ENCODE measurements around the gene BNIP5.
"Not testable (repeated sequence)": the region's sequence is repeated elsewhere in the genome, so short reads cannot be mapped to it uniquely, and the experiment has no call there.

The BNIP5 gene

DNA sequence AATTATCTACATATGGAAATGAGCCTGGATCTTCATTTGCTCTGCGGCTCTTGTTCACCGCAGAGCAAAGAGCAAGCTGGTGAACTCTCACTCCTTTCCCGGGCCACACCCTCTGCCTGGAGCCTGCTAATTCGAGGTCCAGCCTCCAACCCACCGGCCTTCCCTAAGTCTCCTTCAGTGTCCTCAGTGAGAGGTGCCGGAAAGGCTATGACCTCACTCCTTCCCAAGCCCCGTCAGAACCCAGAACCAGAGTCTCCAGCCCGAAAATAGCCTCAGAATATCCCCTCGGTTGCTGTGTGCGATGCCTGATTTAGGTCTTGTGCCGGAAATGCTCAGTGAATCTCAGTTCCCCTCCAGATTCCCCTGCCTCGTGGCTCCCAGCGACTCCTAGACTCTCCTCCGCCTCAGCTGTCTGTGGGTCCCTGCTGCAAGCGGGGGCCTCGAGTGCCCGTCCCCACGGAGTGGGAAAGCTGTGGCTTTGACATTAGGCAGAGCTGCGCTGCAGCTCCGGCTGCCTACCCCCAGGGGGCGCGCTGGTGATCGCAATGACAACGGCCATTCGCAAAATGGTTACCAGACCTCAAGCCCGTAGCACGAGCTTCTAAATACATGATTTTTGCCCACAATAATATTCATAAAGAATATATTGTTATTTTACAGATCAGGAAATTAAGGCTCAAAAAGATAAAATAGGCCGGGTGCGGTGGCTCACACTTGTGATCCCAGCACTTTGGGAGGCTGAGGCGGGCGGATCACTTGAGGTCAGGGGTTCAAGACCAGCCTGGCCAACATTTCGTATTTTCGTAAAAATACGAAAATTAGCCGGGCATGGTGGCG lies 4.1 kb upstream of the BNIP5 start:
- no peak for DNase-seq

DNA sequence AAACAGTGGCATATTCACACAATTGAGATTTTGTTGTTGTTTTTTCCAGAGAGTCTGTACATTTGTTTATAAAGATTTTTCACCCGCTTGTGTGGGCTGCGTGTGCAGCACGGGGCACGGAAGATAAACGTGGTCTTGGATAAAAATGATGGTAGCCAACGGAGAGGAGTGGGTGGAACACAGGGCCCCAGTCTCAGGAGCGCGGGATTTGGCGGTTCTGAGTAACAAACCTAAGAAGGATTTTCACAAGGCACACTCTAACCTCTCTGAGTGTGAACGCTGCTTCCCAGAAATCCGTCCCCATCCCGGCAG lies 3.6 kb upstream of the BNIP5 start:
- DNase-seq: no peak

DNA sequence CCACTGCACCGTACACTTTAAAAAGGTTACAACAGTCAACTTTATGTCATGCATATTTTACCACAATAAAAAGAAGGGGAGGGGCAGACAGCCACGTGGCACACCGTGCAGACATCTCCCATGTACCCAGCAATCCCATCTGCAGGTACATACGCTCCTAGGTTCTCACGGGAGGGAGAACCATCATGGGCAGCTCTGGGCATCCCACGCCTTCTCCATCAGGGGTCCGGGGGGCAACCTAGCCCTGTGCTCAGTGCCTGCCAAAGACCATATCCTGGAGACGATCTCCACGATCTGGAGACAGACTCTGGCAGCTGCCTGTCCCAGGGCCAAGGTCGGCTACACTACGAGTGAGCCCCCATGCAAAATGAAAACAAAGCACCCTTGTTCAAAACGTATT lies 2.5 kb upstream of the BNIP5 start:
- DNase-seq: no peak

DNA sequence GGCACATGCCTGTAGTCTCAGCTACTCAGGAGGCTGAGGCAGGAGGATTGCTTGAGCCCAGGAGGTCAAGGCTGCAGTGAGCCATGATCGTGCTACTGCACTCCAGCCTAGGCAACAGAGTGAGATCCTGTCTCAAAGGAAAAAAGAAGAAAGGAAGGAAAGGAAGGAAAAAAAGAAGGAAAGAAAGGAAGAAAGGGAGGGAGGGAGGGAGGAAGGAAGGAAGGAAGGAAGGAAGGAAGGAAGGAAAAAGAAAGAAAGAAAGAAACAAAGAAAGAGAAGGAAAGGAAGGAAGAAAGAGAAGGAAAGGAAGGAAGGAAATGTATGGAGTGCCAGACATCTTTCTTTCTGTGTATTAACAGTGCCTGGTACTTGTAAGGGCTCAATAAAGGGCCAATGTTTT lies 1.5 kb upstream of the BNIP5 start:
- DNase-seq: not testable (repeated sequence)

DNA sequence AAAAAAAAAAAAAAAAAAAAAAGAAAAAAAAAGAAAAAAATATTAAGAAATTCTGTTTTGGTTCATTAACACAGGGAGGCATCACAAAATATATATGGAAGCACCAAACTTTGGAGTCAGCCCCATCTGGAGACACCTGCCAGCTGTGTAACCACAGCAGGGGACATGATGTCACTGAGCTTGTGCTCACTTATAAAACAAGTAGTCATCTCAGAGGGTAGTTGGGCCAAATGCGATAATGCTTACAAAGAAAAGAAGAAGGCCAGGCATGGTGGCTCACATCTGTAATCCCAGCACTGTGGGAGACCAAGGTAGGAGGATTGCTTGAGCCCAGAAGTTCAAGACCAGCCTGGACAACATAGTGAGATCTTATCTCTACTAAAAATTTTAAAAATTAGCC lies 1.1 kb upstream of the BNIP5 start:
- DNase-seq: no peak

DNA sequence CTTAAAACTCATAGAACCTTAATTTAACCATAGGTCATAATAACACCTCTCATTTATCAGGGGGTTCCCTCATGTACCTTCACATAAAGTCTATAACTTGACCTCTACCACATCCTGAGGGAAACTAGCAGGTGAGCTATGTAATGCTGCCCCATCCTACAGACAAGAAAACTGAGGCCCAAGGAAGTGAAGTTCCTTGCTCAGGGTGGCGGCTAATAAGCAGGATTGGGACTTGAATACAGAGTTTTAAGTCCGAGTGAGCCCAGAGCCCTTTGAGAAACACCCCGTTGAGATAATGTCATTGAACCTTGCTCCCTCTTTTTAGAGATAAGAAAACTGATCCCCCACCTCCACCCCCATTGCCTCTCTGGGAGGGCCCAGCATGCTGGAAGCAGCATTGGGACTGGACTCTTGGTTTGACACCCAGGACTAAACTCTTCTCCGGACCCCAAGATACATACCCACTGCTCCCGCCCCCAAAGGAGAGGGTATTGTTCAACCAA lies 429 bp downstream of the BNIP5 start:
- no peak for DNase-seq

DNA sequence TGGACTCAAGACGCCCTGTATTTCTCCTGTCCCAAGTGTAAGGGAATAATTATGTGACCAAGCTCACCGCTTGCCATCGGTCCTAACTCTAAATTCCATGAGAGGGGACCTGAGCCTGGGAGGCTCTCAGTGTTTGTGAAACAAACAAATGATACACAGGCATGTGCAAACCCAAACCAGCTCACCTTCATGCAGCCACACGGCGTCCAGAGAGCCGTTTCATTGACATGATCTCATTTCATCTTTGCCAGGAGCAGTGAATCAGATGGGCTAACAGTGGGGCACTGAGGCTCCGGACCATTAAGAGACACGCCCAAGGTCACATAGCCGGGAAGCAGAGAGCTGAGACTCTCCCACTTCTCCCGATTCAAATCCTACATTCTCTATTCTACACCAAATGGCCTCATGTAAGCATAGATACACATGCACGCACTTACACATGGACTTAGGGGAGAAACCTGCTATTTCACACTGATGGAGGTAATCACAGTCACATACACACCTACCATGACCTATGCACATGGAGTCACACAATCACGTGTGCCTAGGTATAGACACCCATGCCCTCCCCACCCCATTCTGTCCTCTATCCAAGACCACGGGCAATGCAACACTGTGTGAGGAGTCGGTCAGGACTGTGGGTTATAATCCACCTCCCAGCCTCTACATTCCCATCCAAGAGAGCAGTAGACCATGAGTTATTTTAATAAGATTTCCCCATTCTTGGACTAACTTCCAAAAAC lies 1.1 kb downstream of the BNIP5 start:
- DNase-seq: no peak

DNA sequence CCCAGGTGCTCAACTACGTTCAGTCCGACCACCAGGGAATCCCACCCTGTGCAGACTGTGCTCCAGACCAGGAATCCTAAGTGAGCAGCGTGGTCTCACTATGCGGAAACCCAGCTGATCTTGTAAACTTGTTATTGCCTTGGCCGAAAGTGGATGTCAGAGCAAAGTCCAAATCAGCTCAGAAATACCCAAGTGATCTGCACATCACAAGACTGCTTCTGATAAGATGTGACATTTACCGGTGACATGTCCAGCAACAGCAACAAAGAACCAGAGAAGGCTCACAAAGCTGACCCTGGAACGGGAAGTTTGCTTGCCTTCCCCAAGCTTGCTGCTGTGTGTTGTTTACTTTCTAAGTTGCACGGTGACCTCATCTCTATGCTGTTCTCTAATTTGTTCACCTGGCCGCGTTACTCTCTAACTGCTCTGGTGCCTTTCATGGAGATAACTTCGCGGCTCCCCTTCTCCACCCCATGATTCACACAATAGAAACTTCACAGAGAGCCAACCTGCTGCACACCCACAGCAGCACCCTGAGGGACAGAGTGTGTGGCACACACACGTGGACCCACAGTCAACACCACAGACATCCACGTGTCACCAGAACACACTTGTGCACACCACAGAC lies 1.7 kb downstream of the BNIP5 start:
- no peak for DNase-seq

DNA sequence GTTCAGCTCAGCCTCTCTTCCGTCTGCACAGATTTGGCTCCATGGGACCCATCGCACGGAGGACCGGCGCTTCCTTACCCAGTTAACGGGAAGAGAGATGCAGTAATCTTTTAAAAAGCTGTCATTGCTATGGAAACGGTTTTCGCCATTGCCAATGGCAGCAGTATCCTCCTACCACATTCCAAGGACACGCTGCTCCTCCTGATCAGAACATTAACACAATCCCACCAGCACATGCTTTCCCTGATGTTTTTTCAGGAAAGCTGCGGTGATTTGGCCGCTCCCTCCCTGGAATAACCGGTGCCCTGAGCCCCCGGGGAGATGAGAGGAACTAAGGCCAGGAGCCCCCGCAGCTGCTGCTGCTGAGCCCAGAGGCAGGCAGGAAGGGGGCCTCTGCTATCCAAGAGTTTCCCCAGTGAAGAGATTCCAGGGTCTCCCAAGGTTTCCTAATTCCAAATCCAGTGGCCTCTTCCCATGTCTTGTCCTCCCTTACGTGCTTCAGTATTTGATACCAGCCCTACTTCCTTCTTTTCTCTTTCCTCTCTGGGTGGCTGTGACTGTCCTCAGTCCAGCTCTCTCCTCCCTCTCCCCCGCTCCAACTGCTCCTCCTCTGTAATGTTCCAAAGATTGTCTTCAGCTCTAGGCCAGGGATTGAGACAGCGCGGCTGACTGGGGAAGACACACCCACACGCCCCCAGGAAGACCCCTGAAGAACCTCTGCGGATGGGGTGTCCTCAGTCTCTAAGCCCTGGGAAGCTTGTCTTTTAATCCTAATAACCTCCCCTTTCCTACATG lies 2.6 kb downstream of the BNIP5 start:
- DNase-seq: no peak

DNA sequence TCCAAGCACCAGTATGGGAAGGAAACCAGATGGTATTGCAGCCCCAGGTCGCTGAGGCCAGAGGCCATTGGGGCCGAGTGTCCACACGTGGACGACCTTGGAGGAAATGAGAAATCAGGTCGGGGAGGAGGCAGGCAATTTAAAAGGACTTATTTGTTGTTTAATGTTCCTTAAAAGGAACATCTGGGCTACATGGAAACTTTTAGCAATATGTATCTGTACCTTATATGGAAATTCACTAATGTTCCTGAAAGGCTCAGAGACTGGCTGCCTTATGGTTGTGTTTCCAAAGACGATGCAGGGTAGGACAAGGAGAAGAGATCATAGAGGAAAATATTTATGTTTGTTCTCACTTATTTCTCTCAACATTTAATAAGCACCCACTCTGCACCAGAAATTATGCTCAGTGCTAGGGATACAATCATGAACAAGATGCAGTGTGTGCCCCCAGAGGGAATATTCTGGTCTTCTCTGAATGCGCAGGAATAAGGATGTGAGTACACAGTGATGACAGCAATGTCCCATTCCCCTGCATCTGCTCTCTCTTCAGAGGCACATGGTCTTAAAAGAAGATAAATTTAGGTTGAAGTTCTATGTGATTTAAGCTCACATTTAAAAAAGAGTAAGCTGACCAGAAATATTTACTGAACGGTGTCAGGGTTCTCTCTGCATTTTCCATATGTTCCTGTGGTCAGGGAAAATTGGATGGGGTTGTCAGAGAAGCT lies 3.4 kb downstream of the BNIP5 start:
- no peak for DNase-seq

DNA sequence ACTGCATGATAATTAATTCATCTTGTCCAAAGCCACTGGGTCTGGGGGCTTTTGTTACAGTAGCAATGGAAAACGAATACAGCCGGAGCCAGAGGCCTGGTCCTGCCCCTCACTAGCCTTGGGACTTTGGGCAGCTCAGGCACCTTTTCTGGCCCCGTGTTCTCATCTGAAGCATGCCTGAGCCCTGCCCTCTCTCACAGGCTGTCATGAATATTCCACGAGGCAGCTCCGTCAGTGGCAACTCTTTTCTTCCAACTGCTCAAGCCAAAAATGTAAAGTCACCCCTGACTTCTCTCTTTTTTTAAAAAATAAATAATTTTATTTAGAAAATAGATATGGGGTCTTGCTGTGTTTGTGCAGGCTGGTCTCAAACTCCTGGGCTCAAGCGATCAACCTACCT lies 5.3 kb downstream of the BNIP5 start:
- DNase-seq: no peak

DNA sequence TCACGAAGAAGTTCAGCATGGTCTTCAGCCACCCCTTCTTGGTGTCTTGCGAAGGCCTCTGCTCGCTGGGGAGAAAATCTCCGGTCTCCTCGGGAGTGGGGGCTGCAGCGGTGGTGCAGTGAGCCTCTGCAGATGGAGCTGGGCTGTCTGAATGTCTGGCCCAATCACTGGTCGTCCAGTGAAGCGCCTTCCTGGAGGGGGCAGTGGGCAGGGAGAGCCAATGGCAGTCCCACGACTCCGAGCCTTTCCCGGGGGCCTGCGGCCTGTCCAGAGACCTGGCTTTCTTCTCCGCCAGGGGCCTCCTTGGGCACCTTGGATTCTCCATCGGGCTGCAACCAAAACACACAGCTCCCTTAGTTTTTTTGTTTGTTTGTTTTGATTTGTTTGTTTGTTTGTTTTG lies 6.3 kb downstream of the BNIP5 start:
- DNase-seq: no peak

DNA sequence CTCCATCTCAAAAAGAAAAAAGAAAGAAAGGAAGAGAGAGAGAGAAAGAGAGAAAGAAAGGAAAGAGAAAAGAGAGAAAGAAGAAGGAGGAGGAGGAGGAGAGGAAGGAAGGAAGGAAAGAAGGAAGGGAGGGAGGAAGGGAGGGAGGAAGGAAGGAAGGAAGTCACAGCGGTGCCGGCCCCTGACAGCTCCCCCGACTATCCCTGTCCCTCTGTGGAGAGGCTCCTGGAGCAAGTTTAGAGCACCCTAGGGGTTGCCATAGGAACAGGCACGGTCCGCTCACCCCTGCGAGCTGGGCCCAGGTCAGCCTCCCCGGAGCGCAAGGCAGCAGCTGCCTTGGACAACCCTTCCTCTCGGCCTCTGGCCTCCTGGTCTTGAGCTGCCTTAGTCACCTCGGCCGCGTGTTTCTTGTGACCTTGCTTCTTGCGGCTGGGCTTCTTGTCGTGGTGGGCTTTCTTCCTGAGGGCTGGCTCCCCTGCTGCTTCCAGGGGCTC lies 6.8 kb downstream of the BNIP5 start:
- no peak for DNase-seq

DNA sequence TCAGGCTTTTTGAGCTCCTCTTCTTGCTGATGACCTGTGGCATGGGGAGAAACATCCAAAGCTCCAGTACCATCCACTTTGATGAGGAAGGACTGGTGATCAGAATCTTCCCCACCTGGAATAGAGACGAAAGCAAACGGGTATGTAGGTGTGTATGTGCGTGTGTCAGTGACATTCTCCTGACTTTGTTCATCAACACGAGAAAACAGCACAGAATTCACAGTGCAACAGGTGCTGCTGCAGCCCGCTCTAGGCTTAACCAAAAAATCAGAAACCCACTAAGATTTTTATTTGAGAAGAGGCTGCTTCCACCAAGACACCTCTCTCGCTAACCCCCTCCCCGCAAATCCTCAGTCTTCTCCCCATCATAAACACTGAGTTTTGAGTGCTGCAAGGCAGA lies 8.1 kb downstream of the BNIP5 start:
- no peak for DNase-seq

DNA sequence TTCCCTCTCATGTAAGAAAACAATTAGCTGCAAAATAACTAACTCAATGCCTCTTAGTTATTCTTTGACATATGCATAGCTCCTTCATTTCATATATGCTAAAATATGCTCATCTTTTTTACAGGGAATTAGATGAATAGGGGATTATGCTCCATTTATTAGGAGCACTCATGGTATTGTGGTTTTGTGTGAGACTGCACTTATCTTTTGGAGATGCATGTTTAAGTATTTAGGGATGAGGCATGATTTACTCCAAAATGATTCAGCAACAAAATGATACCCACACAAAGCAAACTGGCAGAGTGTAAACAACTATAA lies 8.8 kb downstream of the BNIP5 start:
- DNase-seq: no peak

DNA sequence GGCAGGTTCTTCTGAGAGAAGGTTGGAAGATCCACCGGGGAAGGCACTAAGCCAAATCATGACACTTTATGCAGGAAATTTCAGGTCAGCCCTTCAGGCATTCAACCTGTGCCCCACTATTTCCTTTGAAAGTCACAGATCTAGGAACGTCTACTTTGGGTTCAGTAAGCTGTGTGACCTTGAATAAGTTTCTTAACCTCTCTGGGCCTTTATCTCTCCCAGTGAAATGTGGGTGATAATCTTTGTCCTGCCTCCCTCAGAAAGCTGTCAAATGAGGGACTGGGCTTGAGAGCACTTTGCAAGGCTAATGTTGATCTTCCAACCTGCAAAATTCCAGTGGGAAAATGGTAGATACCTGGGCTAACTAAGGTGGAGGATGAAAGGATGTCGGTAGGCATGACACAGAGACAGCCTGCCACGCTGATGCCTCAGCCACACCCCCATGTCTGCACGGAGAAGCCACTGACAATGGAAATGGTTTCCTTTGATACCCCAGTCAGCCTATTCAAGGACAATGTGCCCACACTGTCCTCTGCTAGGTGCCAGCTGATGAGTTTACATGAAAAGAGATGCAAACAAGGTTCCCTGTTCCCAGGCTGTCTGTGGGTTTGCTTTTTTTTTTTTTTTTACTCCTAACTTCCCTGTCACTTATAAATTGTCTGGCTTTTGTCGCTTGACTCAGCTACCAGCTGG lies 9.3 kb downstream of the BNIP5 start:
- DNase-seq: no peak

DNA sequence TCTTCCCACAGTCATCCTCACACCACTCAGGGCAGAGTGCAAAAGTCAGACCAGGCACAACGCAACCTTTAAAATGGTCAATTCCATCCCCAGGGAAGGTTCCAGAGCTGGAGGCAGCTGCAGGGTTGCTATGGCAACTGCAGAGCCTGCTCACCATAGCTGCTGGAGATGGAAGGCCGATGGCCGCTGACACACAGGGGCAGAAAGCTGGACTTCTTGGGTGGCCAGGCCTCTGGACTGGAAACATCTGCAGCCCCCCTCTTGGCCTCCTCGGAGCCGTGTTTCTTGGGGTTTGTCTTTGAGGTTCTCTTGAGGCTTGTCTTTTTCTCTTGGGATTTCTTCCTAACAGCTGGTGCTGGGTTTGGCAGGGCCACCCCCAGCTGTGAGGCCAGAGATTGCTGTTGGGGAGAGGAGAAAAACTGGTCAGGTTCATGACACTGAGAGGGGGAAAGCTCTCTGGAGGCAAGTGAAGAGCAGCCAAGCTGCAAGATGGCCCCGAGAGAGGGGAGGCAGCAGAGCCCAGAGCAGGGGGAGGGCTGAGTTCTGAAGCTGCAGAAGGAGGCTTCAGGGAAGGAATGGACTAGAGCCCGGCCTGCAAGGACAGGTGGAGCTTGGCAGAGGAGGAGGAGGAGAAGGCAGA lies 10.2 kb downstream of the BNIP5 start:
- no peak for DNase-seq

DNA sequence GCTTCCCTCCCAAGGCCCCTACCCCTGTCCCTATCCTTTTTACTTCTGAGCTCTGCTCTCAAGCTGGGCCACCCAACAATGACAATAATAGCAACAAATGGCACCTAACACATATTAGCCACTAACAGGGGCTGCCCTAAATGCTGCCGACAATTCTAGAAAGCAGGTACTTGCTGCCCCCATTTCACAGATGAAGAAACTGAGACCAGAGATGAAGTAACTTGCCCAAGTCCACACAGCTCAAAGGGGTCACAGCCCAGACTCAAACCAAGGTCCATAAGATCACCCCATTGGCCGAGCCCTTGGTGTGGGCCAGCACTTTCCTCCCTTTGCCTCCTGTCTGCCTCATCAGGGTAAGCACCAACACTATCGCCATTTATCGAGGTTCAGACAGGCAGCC lies 12.0 kb downstream of the BNIP5 start:
- no peak for DNase-seq

DNA sequence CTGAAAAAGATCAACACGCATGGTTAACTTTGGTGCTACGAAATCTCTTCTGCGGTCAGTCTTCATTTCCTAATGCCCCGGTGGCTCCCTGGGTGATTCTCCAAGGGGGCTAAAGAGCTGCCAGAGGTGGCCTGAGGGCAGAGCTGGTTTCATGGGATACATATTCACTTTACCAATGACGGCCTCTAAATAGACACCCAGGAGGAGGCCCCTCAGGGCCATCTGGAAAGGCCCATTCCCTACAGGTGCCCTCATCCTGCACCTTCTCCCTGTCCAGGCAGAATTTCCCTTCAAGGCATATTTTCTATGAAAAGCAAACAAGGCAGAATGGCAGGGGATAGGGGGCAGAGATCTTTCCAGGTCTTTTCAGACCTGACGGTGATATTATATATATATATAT lies 12.5 kb downstream of the BNIP5 start:
- no peak for DNase-seq

DNA sequence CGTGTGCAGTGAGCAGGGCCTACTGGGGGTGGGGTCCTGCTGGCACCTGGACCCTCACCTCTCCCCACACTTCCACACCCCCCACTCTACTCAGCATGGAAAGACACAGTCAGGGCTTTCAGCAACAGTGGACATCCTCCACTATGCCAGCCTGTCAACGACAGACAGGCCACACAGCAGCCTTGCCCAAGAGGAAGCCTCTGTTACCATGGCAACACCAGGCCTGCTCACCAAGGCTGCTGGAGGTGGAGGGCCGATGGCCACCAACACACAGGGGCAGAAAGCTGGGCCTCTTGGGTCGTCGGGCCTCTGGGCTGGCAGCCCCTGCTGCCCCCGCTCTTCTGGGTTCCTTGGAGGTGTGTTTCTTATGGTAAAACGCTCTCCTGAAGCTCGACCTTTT lies 13.6 kb downstream of the BNIP5 start:
- DNase-seq: no peak

DNA sequence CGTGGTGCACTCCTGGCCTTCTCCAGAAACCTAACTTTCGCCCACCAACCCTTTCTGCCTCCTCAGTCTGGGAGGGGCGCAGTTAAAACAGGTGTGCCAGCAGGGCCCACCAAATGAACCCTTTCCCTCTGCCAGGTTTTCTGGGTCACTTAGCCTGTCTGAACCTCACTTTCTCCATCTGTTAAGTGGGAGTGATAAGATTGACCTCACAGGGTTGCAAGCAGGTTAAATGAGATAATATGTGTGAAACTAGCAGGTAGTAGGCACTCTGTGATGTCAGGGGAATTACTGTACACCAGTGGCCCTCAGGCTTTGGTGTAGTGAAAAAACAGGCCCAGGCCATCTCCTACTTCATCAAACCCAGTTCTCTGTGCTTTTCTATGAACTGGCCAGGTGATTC lies 14.1 kb downstream of the BNIP5 start:
- no peak for DNase-seq

Data from NCI-H1417 treated with DMSO at 0.1 percent for 48 hours (cell line).